Natural killer cell treated with Interleukin-12 subunit alpha and Interleukin-12 subunit beta and Interleukin-15 and Interleukin-18, amount 100 ng/mL, for 72 hours (primary cell): ENCODE results near the gene DGCR8. TPM values are rescaled to one million over a fixed set of nuclear protein-coding genes. Genes with fewer than 3 reads are reported as not detected.
"Not testable (repeated sequence)": the region's sequence is repeated elsewhere in the genome, so short reads cannot be mapped to it uniquely, and the experiment has no call there.

Source experiments
- ATAC-seq, 2 donors: fragments of 150-1000 bp; cut with Tn5 transposase in 1 of 2; sonication (Bioruptor Pico), chemical (Tn5 transposase) in 1 of 2; 2 replicates each; pipeline ENCODE4 v1.10.0; 2021
- DNase-seq: peaks from one replicate; pipeline ENCODE4 v3.0.0; 2022; ENCODE audit warnings: low spot score
- H3K27ac Mint-ChIP-seq, 2 donors: 1 replicate in 1 of 2; 2 replicates in 1 of 2; pipeline ENCODE4 v1.8.0; 2022; ENCODE audit warnings: mixed read lengths in 2 of 2, mild to moderate bottlenecking in 1 of 2, moderate library complexity in 1 of 2
- H3K27me3 Mint-ChIP-seq, 2 donors: 1 replicate in 1 of 2; 2 replicates in 1 of 2; pipeline ENCODE4 v1.8.0; 2022; ENCODE audit warnings: mixed read lengths in 2 of 2
- H3K36me3 Mint-ChIP-seq: one replicate; pipeline ENCODE4 v1.8.0; 2022; ENCODE audit warnings: mixed read lengths
- H3K4me1 Mint-ChIP-seq, 2 donors: 1 replicate in 1 of 2; 2 replicates in 1 of 2; pipeline ENCODE4 v1.8.0; 2022; ENCODE audit warnings: low read depth in 2 of 2, mixed read lengths in 2 of 2, mild to moderate bottlenecking in 1 of 2
- H3K4me3 Mint-ChIP-seq: one replicate; pipeline ENCODE4 v1.8.0; 2022; ENCODE audit warnings: mixed read lengths
- H3K9me3 Mint-ChIP-seq: 2 replicates; pipeline ENCODE4 v1.8.0; 2022; ENCODE audit warnings: mixed read lengths
- total RNA-seq, 2 donors: library from RNA; stranded (reverse); gene quantifications; one replicate each; pipeline ENCODE4 v1.2.3, GENCODE V29; 2022

Gene DGCR8
- total RNA-seq, 2 donors from 2014 or later = 60.1 to 89.5 TPM

DNA sequence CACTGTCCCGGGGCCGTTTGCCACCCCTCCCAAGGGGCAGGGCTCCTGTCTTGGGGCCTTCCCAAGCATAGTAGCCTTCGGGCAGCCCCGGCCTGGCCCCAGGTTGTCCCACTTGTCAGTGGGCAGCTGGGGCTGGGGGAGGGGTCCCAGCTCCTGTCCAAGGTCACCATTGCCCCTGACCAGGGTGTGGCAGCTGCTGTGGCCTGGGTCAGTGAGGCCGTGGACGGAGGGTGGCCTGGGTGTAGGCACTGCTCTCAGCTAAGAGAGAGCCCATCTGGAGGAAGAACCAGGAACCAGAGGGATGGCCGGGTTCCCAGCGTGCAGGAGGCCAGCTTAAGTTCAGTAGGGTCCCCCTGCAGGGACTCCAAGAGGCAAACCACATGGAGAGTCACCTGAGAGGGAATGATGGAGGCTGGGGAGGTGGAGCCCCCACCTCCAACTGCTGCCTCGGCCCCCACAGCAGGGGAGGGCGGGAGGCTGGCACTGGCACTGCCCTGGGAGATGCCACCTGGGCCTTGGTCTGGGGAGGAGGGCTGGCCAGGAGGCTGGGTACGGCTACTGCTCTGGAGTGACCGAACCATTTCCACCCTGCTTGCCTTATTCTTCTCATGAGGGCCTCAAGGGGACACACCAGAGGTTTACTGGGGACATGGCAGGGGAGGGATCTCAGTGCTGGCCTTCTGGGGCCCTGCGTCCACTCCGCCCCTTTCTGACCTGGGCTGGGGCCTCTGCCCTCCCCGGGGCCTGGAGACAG is 77.6 kb downstream of the DGCR8 start:
- ATAC-seq (peak in 1 of 2 donors; percentile 3), DNase-seq (no peak)
- Mint-ChIP-seq H3K27ac (no peak overlapping the region), H3K9me3 (no peaks in the 10 kb centered on the region), H3K27me3 (no peaks in the 10 kb centered on the region), H3K4me3 (no peak overlapping the region), H3K4me1 (peaks cover 0 to 3% of the 10 kb centered on the region in 2 donors), H3K36me3 (no peaks in the 10 kb centered on the region)

DNA sequence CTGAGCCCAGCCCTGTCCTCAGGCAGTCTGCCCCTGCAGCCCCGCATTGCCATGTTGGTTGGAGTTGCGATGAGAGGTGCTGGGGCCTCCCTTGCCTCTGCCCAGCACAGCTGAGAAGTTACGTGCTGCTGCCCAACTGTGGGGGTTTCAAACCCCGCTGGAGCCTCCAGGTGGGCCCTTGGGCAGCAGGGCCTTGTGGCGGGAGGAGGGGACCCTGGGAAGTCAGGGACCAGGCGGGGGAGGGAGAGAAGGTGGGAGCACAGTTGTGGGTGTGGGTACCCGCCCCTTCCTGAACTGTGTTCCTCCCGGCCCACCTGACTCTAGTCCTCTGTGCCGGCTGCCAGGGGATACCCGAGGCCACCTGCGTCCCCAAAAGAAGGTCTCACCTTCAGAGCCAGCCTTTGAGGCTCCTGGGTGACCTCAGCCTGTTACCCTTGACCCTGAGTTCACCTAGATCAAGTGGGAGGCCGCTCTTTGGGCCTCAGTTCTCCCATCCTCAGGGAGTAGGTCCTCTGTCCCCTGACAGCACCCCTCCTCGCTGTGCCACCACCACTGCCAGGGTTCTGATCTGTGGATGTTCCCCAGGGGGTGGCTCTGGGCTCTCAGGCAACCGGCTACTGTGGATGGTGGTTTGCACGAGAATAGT is 78.5 kb downstream of the DGCR8 start:
- ATAC-seq = no peak
- Mint-ChIP-seq H3K4me3 (no peak overlapping the region), H3K9me3 (no peaks in the 10 kb centered on the region), H3K36me3 (no peaks in the 10 kb centered on the region), H3K4me1 (peaks cover 0 to 3% of the 10 kb centered on the region in 2 donors), H3K27me3 (no peaks in the 10 kb centered on the region), H3K27ac (no peak overlapping the region)
- DNase-seq = no peak

GRCh38 chr22:20159076-20159475 is 79.0 kb downstream of the DGCR8 start:
- peaks cover 1% of the 10 kb centered on the region for H3K9me3 Mint-ChIP-seq
- peaks cover 0 to 3% of the 10 kb centered on the region in 2 donors for H3K4me1 Mint-ChIP-seq
- no peaks in the 10 kb centered on the region for H3K27me3 Mint-ChIP-seq
- H3K36me3 Mint-ChIP-seq = no peaks in the 10 kb centered on the region
- no peak for ATAC-seq
- DNase-seq = no peak
- no peak overlapping the region for H3K4me3 Mint-ChIP-seq
- no peak overlapping the region for H3K27ac Mint-ChIP-seq

GRCh38 chr22:20159531-20159930 is 79.5 kb downstream of the DGCR8 start:
- not testable (repeated sequence) for H3K27me3 Mint-ChIP-seq, ATAC-seq, H3K9me3 Mint-ChIP-seq, H3K36me3 Mint-ChIP-seq, H3K27ac Mint-ChIP-seq, H3K4me1 Mint-ChIP-seq, H3K4me3 Mint-ChIP-seq, DNase-seq

- no peak for DNase-seq
- peaks cover 5% of the 10 kb centered on the region for H3K9me3 Mint-ChIP-seq
- H3K4me3 Mint-ChIP-seq = no peak overlapping the region
- no peak for ATAC-seq
- peaks cover 0 to 3% of the 10 kb centered on the region in 2 donors for H3K4me1 Mint-ChIP-seq
- H3K36me3 Mint-ChIP-seq = no peaks in the 10 kb centered on the region
- H3K27me3 Mint-ChIP-seq = no peaks in the 10 kb centered on the region
- H3K27ac Mint-ChIP-seq = no peak overlapping the region
Observed at GRCh38 chr22:20160041-20160440, 80.0 kb downstream of the DGCR8 start.

Other genes with a start within 250 kb of the DGCR8 start
- gene GNB1L, start 225.4 kb upstream of the DGCR8 start, total RNA-seq = 10 to 100 TPM in 1 of 2 donors, 1 to 10 TPM in 1; 9.7 to 17.9 TPM
- 10 to 100 TPM; 11.2 to 26.3 TPM for gene RTL10, start 225.4 kb upstream of the DGCR8 start, total RNA-seq
- 100 to 1,000 TPM; 141 to 223 TPM for gene COMT, start 138.5 kb upstream of the DGCR8 start, total RNA-seq
- 10 to 100 TPM; 29.9 to 34.3 TPM for gene TXNRD2, start 138.4 kb upstream of the DGCR8 start, total RNA-seq
- gene ARVCF, start 63.4 kb upstream of the DGCR8 start, total RNA-seq = 1 to 10 TPM; 3.7 to 3.8 TPM
- gene TANGO2, start 59.1 kb upstream of the DGCR8 start, total RNA-seq = 10 to 100 TPM; 50.5 to 61.6 TPM
- 100 to 1,000 TPM; 236 to 499 TPM for gene RANBP1, start 35.9 kb downstream of the DGCR8 start, total RNA-seq
- 100 to 1,000 TPM; 107 to 166 TPM for gene TRMT2A, start 37.0 kb downstream of the DGCR8 start, total RNA-seq
- gene ZDHHC8, start 51.6 kb downstream of the DGCR8 start, total RNA-seq = 100 to 1,000 TPM in 1 of 2 donors, 10 to 100 TPM in 1; 53.9 to 124 TPM
- under 1 TPM in 1 of 2 donors, not detected in 1; 0.36 TPM for gene CCDC188, start 70.8 kb downstream of the DGCR8 start, total RNA-seq
- under 1 TPM; 0.48 to 0.78 TPM for gene RTN4R, start 188.1 kb downstream of the DGCR8 start, total RNA-seq
- 10 to 100 TPM; 18.7 to 27.2 TPM for gene DGCR6L, start 239.8 kb downstream of the DGCR8 start, total RNA-seq